ENCODE data around the gene LST1. TPM values are rescaled to one million over a fixed set of nuclear protein-coding genes. Genes with fewer than 3 reads are reported as not detected.
"Not testable (repeated sequence)": the region's sequence is repeated elsewhere in the genome, so short reads cannot be mapped to it uniquely, and the experiment has no call there.

The LST1 gene
- polyA plus RNA-seq, 4 donors = 3.1 to 37.0 (median 14.5) TPM

DNA sequence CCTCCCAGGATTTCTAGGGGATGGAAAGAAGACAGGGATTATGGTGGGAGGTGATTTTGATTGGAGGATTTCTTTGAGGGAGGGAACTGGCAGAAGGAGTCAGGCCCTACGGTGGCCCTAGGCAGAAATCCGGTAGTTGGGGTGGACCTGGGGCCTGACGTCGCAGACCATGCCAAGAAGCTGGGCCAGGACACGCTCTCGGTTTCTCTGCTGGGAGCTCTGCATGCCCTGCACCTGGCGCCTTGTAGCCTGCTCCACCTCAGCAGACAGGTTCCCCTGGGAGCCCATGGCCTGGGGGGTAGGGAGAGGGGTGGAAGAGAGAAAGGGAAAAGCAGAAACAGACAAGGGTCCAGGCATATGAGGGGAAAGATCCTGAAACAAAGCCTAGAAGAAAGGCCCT lies 40.8 kb upstream of the LST1 start:
- H3K36me3 ChIP-seq (ENCODE audit: control insufficient read depth in 3 of 3, insufficient read depth in 2 of 3, low read depth in 1 of 3, low read length in 3 of 3) = peaks cover 0 to 8% (median 0%) of the 10 kb centered on the region in 3 donors
- no peak overlapping the region for H3K27ac ChIP-seq (ENCODE audit: low read depth in 1 of 3, low read length in 2 of 3)
- FAIRE-seq = no peak
- H3K9me3 ChIP-seq (ENCODE audit: control insufficient read depth in 2 of 2, insufficient read depth in 1 of 2, low read depth in 1 of 2, low read length in 1 of 2) = peaks cover 0 to 3% of the 10 kb centered on the region in 2 donors
- H3K4me3 ChIP-seq (ENCODE audit: low read depth in 1 of 3, low read length in 3 of 3) = no peak overlapping the region
- no peaks in the 10 kb centered on the region for H3K27me3 ChIP-seq (ENCODE audit: control insufficient read depth in 3 of 3, insufficient read depth in 3 of 3, low read length in 3 of 3)
- WGBS, 3 donors = 77 to 89% (median 86%) methylated on average over 7 of the region's 7 CpGs
- peaks cover 3 to 17% (median 7%) of the 10 kb centered on the region in 3 donors for H3K4me1 ChIP-seq (ENCODE audit: control insufficient read depth in 3 of 3, insufficient read depth in 2 of 3, low read depth in 1 of 3, low read length in 2 of 3)
- DNase-seq = no peak

- Histone ChIP-seq H3K27ac (ENCODE audit: low read depth in 1 of 3, low read length in 2 of 3) (peak within 1 kb of the TSS; percentile 70 to 86 (median 81)), H3K36me3 (ENCODE audit: control insufficient read depth in 3 of 3, insufficient read depth in 2 of 3, low read depth in 1 of 3, low read length in 3 of 3) (peaks cover 0 to 18% (median 3%) of the 10 kb centered on the region in 3 donors), H3K27me3 (ENCODE audit: control insufficient read depth in 3 of 3, insufficient read depth in 3 of 3, low read length in 3 of 3) (no peaks in the 10 kb centered on the region), H3K9me3 (ENCODE audit: control insufficient read depth in 2 of 2, insufficient read depth in 1 of 2, low read depth in 1 of 2, low read length in 1 of 2) (peaks cover 0 to 3% of the 10 kb centered on the region in 2 donors), H3K4me3 (ENCODE audit: low read depth in 1 of 3, low read length in 3 of 3) (peak within 1 kb of the TSS in 2 of 3 donors; percentile 56 to 66), H3K4me1 (ENCODE audit: control insufficient read depth in 3 of 3, insufficient read depth in 2 of 3, low read depth in 1 of 3, low read length in 2 of 3) (peaks cover 3 to 15% (median 5%) of the 10 kb centered on the region in 3 donors)
- DNase-seq (peak; percentile 91 to 94), FAIRE-seq (no peak)
- WGBS, 3 donors = 8 to 12% (median 12%) methylated on average over 11 of the region's 11 CpGs
Measured at GRCh38 chr6:31546339-31546957, 39.6 kb upstream of the LST1 start, which contains the start of gene ATP6V1G2. TSS of gene ATP6V1G2 (minus strand) at chr6:31546608. CDS start at chr6:31546559, 49 bp downstream.

- WGBS, 3 donors = 0% methylated on average over 25 of the region's 25 CpGs
- peaks cover 0 to 3% of the 10 kb centered on the region in 2 donors for H3K9me3 ChIP-seq (ENCODE audit: control insufficient read depth in 2 of 2, insufficient read depth in 1 of 2, low read depth in 1 of 2, low read length in 1 of 2)
- FAIRE-seq = no peak
Measured at GRCh38 chr6:31546958-31547726, 38.9 kb upstream of the LST1 start, which contains the start of gene NFKBIL1. TSS of gene NFKBIL1 (plus strand) at chr6:31547608. CDS start at chr6:31547695, 87 bp downstream.

GRCh38 chr6:31547727-31548543 lies 38.1 kb upstream of the LST1 start:
- H3K4me1 ChIP-seq (ENCODE audit: control insufficient read depth in 3 of 3, insufficient read depth in 2 of 3, low read depth in 1 of 3, low read length in 2 of 3) = peaks cover 3 to 12% (median 5%) of the 10 kb centered on the region in 3 donors
- H3K4me3 ChIP-seq (ENCODE audit: low read depth in 1 of 3, low read length in 3 of 3) = peak overlapping the region in 2 of 3 donors; percentile 56 to 66
- peaks cover 0 to 24% (median 3%) of the 10 kb centered on the region in 3 donors for H3K36me3 ChIP-seq (ENCODE audit: control insufficient read depth in 3 of 3, insufficient read depth in 2 of 3, low read depth in 1 of 3, low read length in 3 of 3)
- no peaks in the 10 kb centered on the region for H3K27me3 ChIP-seq (ENCODE audit: control insufficient read depth in 3 of 3, insufficient read depth in 3 of 3, low read length in 3 of 3)
- FAIRE-seq (no peak), DNase-seq (no peak)
- peaks cover 0 to 3% of the 10 kb centered on the region in 2 donors for H3K9me3 ChIP-seq (ENCODE audit: control insufficient read depth in 2 of 2, insufficient read depth in 1 of 2, low read depth in 1 of 2, low read length in 1 of 2)
- peak overlapping the region; percentile 70 to 86 (median 81) for H3K27ac ChIP-seq (ENCODE audit: low read depth in 1 of 3, low read length in 2 of 3)
- 71 to 78% (median 78%) methylated on average over 24 of the region's 24 CpGs for WGBS, 3 donors

More at GRCh38 chr6:31546958-31547726, 38.9 kb upstream of the LST1 start, which contains the start of gene NFKBIL1:
- peaks cover 3 to 15% (median 5%) of the 10 kb centered on the region in 3 donors for H3K4me1 ChIP-seq (ENCODE audit: control insufficient read depth in 3 of 3, insufficient read depth in 2 of 3, low read depth in 1 of 3, low read length in 2 of 3)
- H3K27me3 ChIP-seq (ENCODE audit: control insufficient read depth in 3 of 3, insufficient read depth in 3 of 3, low read length in 3 of 3) = no peaks in the 10 kb centered on the region
- peaks cover 0 to 18% (median 3%) of the 10 kb centered on the region in 3 donors for H3K36me3 ChIP-seq (ENCODE audit: control insufficient read depth in 3 of 3, insufficient read depth in 2 of 3, low read depth in 1 of 3, low read length in 3 of 3)
- H3K4me3 ChIP-seq (ENCODE audit: low read depth in 1 of 3, low read length in 3 of 3) = peak within 1 kb of the TSS in 2 of 3 donors; percentile 56 to 66
- peak within 1 kb of the TSS; percentile 70 to 86 (median 81) for H3K27ac ChIP-seq (ENCODE audit: low read depth in 1 of 3, low read length in 2 of 3)
- peak; percentile 94 to 97 for DNase-seq

DNA sequence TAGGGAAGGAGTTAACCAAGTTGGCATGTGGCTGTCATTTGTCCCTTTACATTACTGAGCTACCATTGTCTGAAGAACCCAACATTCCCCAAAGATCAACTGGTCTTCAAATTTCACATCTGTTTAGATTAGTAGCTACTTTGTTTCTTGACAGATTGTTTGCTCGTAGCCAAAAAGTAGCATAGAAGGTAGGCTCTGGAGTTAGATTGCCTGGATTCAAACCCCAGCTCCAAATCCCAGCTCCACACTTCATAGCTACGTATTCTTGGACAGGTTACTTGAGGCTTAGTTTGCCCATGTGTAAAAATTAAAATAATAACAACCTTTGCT lies 37.6 kb upstream of the LST1 start:
- Histone ChIP-seq H3K4me3 (ENCODE audit: low read depth in 1 of 3, low read length in 3 of 3) (no peak overlapping the region), H3K9me3 (ENCODE audit: control insufficient read depth in 2 of 2, insufficient read depth in 1 of 2, low read depth in 1 of 2, low read length in 1 of 2) (peaks cover 0 to 3% of the 10 kb centered on the region in 2 donors), H3K27ac (ENCODE audit: low read depth in 1 of 3, low read length in 2 of 3) (peak overlapping the region in 1 of 3 donors; percentile 55), H3K27me3 (ENCODE audit: control insufficient read depth in 3 of 3, insufficient read depth in 3 of 3, low read length in 3 of 3) (no peaks in the 10 kb centered on the region), H3K4me1 (ENCODE audit: control insufficient read depth in 3 of 3, insufficient read depth in 2 of 3, low read depth in 1 of 3, low read length in 2 of 3) (peaks cover 3 to 9% (median 5%) of the 10 kb centered on the region in 3 donors), H3K36me3 (ENCODE audit: control insufficient read depth in 3 of 3, insufficient read depth in 2 of 3, low read depth in 1 of 3, low read length in 3 of 3) (peaks cover 0 to 27% (median 3%) of the 10 kb centered on the region in 3 donors)
- no peak for DNase-seq
- WGBS, 3 donors = 91 to 97% (median 94%) methylated on average over 2 of the region's 2 CpGs
- FAIRE-seq = no peak

DNA sequence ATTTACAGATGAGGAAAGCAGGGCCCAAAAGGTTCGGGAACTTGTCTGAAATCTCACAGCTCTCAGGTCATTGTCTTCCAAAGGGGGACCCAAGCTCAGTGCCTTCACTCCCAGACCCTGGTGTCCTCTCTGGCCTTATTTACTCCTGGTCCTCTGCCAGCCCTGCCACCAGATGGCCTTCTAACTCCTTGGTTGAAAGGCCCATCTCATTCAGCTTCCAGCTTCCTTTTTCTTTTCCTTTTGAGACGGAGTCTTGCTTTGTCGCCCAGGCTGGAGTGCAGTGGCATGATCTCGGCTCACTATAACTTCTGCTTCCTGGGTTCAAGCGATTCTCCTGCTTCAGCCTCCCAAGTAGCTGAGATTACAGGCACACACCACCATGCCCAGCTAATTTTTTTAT lies 34.7 kb upstream of the LST1 start:
- H3K4me1 ChIP-seq (ENCODE audit: control insufficient read depth in 3 of 3, insufficient read depth in 2 of 3, low read depth in 1 of 3, low read length in 2 of 3); FAIRE-seq; H3K27me3 ChIP-seq (ENCODE audit: control insufficient read depth in 3 of 3, insufficient read depth in 3 of 3, low read length in 3 of 3); H3K9me3 ChIP-seq (ENCODE audit: control insufficient read depth in 2 of 2, insufficient read depth in 1 of 2, low read depth in 1 of 2, low read length in 1 of 2); H3K27ac ChIP-seq (ENCODE audit: low read depth in 1 of 3, low read length in 2 of 3); H3K4me3 ChIP-seq (ENCODE audit: low read depth in 1 of 3, low read length in 3 of 3): not testable (repeated sequence)
- peaks cover 0 to 41% (median 3%) of the 10 kb centered on the region in 3 donors for H3K36me3 ChIP-seq (ENCODE audit: control insufficient read depth in 3 of 3, insufficient read depth in 2 of 3, low read depth in 1 of 3, low read length in 3 of 3)
- DNase-seq = peak; percentile 32 to 46
- WGBS, 3 donors = 45 to 56% (median 51%) methylated on average over 4 to 5 of the region's 5 CpGs

DNA sequence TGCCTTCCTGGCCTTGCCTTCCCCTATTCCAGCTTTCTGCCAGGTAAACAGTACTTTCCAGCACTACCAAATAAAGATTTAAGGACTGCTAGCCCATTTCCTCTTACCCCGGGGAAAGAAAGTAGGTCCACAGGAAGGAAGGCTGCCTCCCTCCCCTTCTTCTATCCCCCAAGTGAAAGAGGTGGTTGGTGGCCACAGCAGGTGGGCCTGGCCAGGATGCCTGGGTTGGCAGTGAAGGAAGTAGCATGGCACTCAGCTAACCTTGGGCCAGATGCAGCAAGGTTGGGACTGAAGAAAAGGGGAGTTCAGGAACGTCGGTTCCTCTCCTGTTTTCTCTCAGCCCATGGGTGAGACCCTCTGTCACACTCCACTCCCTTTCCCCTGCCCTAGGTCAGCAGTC lies 29.8 kb upstream of the LST1 start:
- Histone ChIP-seq H3K9me3 (ENCODE audit: control insufficient read depth in 2 of 2, insufficient read depth in 1 of 2, low read depth in 1 of 2, low read length in 1 of 2) (no peaks in the 10 kb centered on the region), H3K4me3 (ENCODE audit: low read depth in 1 of 3, low read length in 3 of 3) (no peak overlapping the region), H3K27me3 (ENCODE audit: control insufficient read depth in 3 of 3, insufficient read depth in 3 of 3, low read length in 3 of 3) (no peaks in the 10 kb centered on the region), H3K4me1 (ENCODE audit: control insufficient read depth in 3 of 3, insufficient read depth in 2 of 3, low read depth in 1 of 3, low read length in 2 of 3) (peaks cover 0 to 5% (median 0%) of the 10 kb centered on the region in 3 donors), H3K27ac (ENCODE audit: low read depth in 1 of 3, low read length in 2 of 3) (no peak overlapping the region), H3K36me3 (ENCODE audit: control insufficient read depth in 3 of 3, insufficient read depth in 2 of 3, low read depth in 1 of 3, low read length in 3 of 3) (peaks cover 4 to 64% (median 9%) of the 10 kb centered on the region in 3 donors)
- no peak for DNase-seq
- 66 to 85% (median 74%) methylated on average over 3 of the region's 3 CpGs for WGBS, 3 donors
- no peak for FAIRE-seq

All from small intestine (tissue), 7 donors.